Measurements from ENCODE around the gene CCDC177. TPM values are rescaled to one million over a fixed set of nuclear protein-coding genes. Genes with fewer than 3 reads are reported as not detected.

The CCDC177 gene
- polyA plus RNA-seq, 1 donor from 2014 or later: 3.2 TPM

GRCh38 chr14:69558774-69559173 is 15.9 kb downstream of the CCDC177 start:
- Histone ChIP-seq H3K4me3 (ENCODE audit: low read length) (no peak overlapping the region), H3K9me3 (ENCODE audit: low read length) (no peaks in the 10 kb centered on the region), H3K27me3 (ENCODE audit: insufficient read depth, low read depth, low read length) (no peaks in the 10 kb centered on the region), H3K79me2 (replicated peaks; ENCODE audit: insufficient read depth, low read length) (no peaks in the 10 kb centered on the region), H2AFZ (ENCODE audit: low read depth, low read length) (peak overlapping the region; percentile 56), H3K4me2 (ENCODE audit: low read length) (no peak overlapping the region), H3K9me2 (ENCODE audit: insufficient read depth, low read length) (no peaks in the 10 kb centered on the region), H3K9ac (ENCODE audit: low read length) (peak overlapping the region; percentile 66), H4K20me1 (ENCODE audit: insufficient read depth) (no peaks in the 10 kb centered on the region), H3K27ac (ENCODE audit: low read length) (peak overlapping the region; percentile 88), H3F3A (ENCODE audit: insufficient read depth, low read length, poor library complexity, severe bottlenecking) (no peaks in the 10 kb centered on the region), H3K36me3 (ENCODE audit: insufficient read depth, low read length) (no peaks in the 10 kb centered on the region)
- TF ChIP-seq POLR2AphosphoS5 (IDR thresholded peaks at IDR 0.05) (no peak), SMC3 (conservative IDR thresholded peaks at IDR 0.05; ENCODE audit: poor library complexity) (no peak), EP300 (conservative IDR thresholded peaks at IDR 0.05; ENCODE audit: poor library complexity, severe bottlenecking) (no peak), REST (IDR thresholded peaks at IDR 0.05; ENCODE audit: borderline replicate concordance) (no peak), RAD21 (conservative IDR thresholded peaks at IDR 0.05) (no peak), TAF1 (IDR thresholded peaks at IDR 0.05; ENCODE audit: low read depth) (no peak), CTCF (IDR thresholded peaks at IDR 0.05; ENCODE audit: poor library complexity, severe bottlenecking) (no peak), MXI1 (conservative IDR thresholded peaks at IDR 0.05; ENCODE audit: poor library complexity, severe bottlenecking) (no peak)

- no peaks in the 10 kb centered on the region for H3K79me2 ChIP-seq (replicated peaks; ENCODE audit: insufficient read depth, low read length)
- no peak overlapping the region for H3K9ac ChIP-seq (ENCODE audit: low read length)
- H3K9me2 ChIP-seq (ENCODE audit: insufficient read depth, low read length): no peaks in the 10 kb centered on the region
- H3K27me3 ChIP-seq (ENCODE audit: insufficient read depth, low read depth, low read length): no peaks in the 10 kb centered on the region
- H3K36me3 ChIP-seq (ENCODE audit: insufficient read depth, low read length): no peaks in the 10 kb centered on the region
- H3K27ac ChIP-seq (ENCODE audit: low read length): no peak overlapping the region
- no peak overlapping the region for H3K4me3 ChIP-seq (ENCODE audit: low read length)
- no peaks in the 10 kb centered on the region for H4K20me1 ChIP-seq (ENCODE audit: insufficient read depth)
- no peaks in the 10 kb centered on the region for H3F3A ChIP-seq (ENCODE audit: insufficient read depth, low read length, poor library complexity, severe bottlenecking)
- H3K4me2 ChIP-seq (ENCODE audit: low read length): no peak overlapping the region
- no peaks in the 10 kb centered on the region for H3K9me3 ChIP-seq (ENCODE audit: low read length)
- H2AFZ ChIP-seq (ENCODE audit: low read depth, low read length): no peak overlapping the region
- TF ChIP-seq EP300 (conservative IDR thresholded peaks at IDR 0.05; ENCODE audit: poor library complexity, severe bottlenecking) (no peak), TAF1 (IDR thresholded peaks at IDR 0.05; ENCODE audit: low read depth) (no peak), REST (IDR thresholded peaks at IDR 0.05; ENCODE audit: borderline replicate concordance) (no peak), RAD21 (conservative IDR thresholded peaks at IDR 0.05) (no peak), POLR2AphosphoS5 (IDR thresholded peaks at IDR 0.05) (no peak), SMC3 (conservative IDR thresholded peaks at IDR 0.05; ENCODE audit: poor library complexity) (no peak), CTCF (IDR thresholded peaks at IDR 0.05; ENCODE audit: poor library complexity, severe bottlenecking) (no peak), MXI1 (conservative IDR thresholded peaks at IDR 0.05; ENCODE audit: poor library complexity, severe bottlenecking) (no peak), EZH2 (IDR thresholded peaks at IDR 0.05; ENCODE audit: borderline replicate concordance, insufficient read depth, low read length, poor library complexity, severe bottlenecking) (no peak)
These were observed 20.2 kb downstream of the CCDC177 start for GRCh38 chr14:69554500-69554899.
